AG04450 (cell line): ENCODE data around the gene AANAT. TPM values are rescaled to one million over a fixed set of nuclear protein-coding genes. Genes with fewer than 3 reads are reported as not detected.

ENCODE experiments used
- CTCF ChIA-PET: fragments of 300-600, 350-600 bp; formaldehyde crosslinking; extraction: SDS; loops from one replicate; lab custom pipeline; 2022; ENCODE audit warnings: antibody characterized with exemption, inconsistent platforms; lab: Charles Lee
- POLR2A ChIA-PET: fragments of 350-600 bp; formaldehyde crosslinking; extraction: SDS; loops from one replicate; lab custom pipeline; 2021; ENCODE audit warnings: antibody characterized with exemption, inconsistent platforms; lab: Yijun Ruan, JAX
- DNase-seq: peaks from one replicate; pipeline ENCODE4 v3.0.0-alpha.2; 2011; ENCODE audit warnings: low read depth, low spot score
- H3K27ac ChIP-seq: one replicate; pipeline ENCODE4 v1.5.1; 2012; ENCODE audit warnings: low read depth, low read length, control low read depth
- H3K27me3 ChIP-seq: one replicate; pipeline ENCODE4 v1.6.0; 2012; ENCODE audit warnings: low read length; ENCODE audit not compliant: control insufficient read depth, insufficient read depth
- H3K4me3 ChIP-seq: 2 replicates; pipeline ENCODE4 v1.5.1; 2011; ENCODE audit warnings: mild to moderate bottlenecking, low read depth, low read length, control low read depth
- H3K9me3 ChIP-seq: 2 replicates; pipeline ENCODE4 v1.5.1; 2012; ENCODE audit warnings: low read length; ENCODE audit not compliant: control insufficient read depth, insufficient read depth
- CTCF ChIP-seq: IDR thresholded peaks from 2 replicates; pipeline ENCODE4 v1.5.1; 2011; ENCODE audit warnings: low read depth, low read length, control low read depth, inconsistent platforms
- polyA plus RNA-seq: library from polyadenylated mRNA; depleted of rRNA; stranded (reverse); fragments of >200 nt; gene quantifications from 2 replicates; pipeline ENCODE4 v1.2.3, GENCODE V29; 2011

The AANAT gene
- polyA plus RNA-seq, 1 experiment = not detected

DNA sequence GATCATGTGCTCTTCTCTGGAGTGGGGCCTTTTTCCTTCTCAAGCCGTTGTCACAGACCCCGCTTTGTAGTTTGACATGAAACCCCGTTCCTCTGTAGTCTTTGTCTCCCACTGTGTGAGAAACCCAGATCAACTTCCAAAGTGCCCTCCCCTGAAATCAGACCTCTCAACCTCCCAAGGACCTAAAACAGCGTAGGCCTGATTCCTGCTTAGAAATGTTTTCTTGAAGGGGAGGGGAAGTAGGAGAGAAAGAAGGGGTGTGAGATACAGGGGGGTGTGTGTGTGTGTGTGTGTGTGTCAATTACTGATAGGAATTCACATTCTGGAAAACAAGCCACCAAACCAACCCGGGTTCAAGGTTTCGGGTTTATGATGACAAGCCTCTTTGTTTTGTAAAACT lies 15.9 kb upstream of the AANAT start:
- peak overlapping the region; percentile 77 for H3K4me3 ChIP-seq
- no peak for DNase-seq
- TF ChIP-seq CTCF = no peak
- no peak overlapping the region for H3K27ac ChIP-seq
- no peaks in the 10 kb centered on the region for H3K27me3 ChIP-seq
- no peaks in the 10 kb centered on the region for H3K9me3 ChIP-seq
- POLR2A ChIA-PET = no interaction called here
- CTCF ChIA-PET = no interaction called here

GRCh38 chr17:76452127-76452659 lies 15.2 kb upstream of the AANAT start:
- no peaks in the 10 kb centered on the region for H3K9me3 ChIP-seq
- ChIA-PET POLR2A (interaction anchor here (0.7 kb wide), 1 partner anchor 82 kb away, joined by 3 read pairs; no protein-coding TSS in a partner anchor), CTCF (interaction anchor here (1.0 kb wide), 1 partner anchor 54 kb away, joined by 3 read pairs; no protein-coding TSS in a partner anchor)
- no peak for DNase-seq
- peak overlapping the region; percentile 77 for H3K4me3 ChIP-seq
- no peaks in the 10 kb centered on the region for H3K27me3 ChIP-seq
- TF ChIP-seq CTCF = no peak
- no peak overlapping the region for H3K27ac ChIP-seq

GRCh38 chr17:76452660-76453430 lies 14.6 kb upstream of the AANAT start, which contains the start of gene UBE2O:
UBE2O (minus strand) TSS chr17:76453152; CDS start chr17:76453141, 11 bp downstream.
- Histone ChIP-seq H3K4me3 (peak within 1 kb of the TSS; percentile 77), H3K27me3 (no peaks in the 10 kb centered on the region), H3K27ac (no peak within 1 kb of the TSS), H3K9me3 (no peaks in the 10 kb centered on the region)
- ChIA-PET CTCF (interaction anchor here (0.8 to 1.6 kb wide), 10 partner anchors 10 to 99 kb away, joined by 3 to 7 read pairs (median 3); partner anchors contain the start of gene PRPSAP1), POLR2A (no interaction called here)
- DNase-seq = no peak
- TF ChIP-seq CTCF = peak; percentile 50

GRCh38 chr17:76453431-76453743 lies 14.0 kb upstream of the AANAT start:
- Histone ChIP-seq H3K9me3 (no peaks in the 10 kb centered on the region), H3K27me3 (no peaks in the 10 kb centered on the region), H3K4me3 (no peak overlapping the region), H3K27ac (no peak overlapping the region)
- no peak for TF ChIP-seq CTCF
- ChIA-PET CTCF (interaction anchor here (0.8 to 1.6 kb wide), 13 partner anchors 8 to 100 kb away, joined by 3 to 7 read pairs (median 3); partner anchors contain the start of gene PRPSAP1), POLR2A (no interaction called here)
- no peak for DNase-seq
